Coronary artery (tissue), 2 donors: ENCODE measurements around the gene PLCH1.
A peak's percentile ranks its signal among the peaks of the same experiment; 100 is the strongest.
"Not testable (repeated sequence)": the region's sequence is repeated elsewhere in the genome, so short reads cannot be mapped to it uniquely, and the experiment has no call there.

Experiments used
- DNase-seq: peaks from one replicate; pipeline ENCODE4 v3.0.0-alpha.2; 2017; ENCODE audit warnings: low spot score
- H3K27ac ChIP-seq, 2 donors: fragments of 200-600 bp; sonication (generic); one replicate each; pipeline ENCODE4 v1.5.1; 2016 to 2019
- H3K4me3 ChIP-seq: fragments of 200-600 bp; sonication (generic); 2 replicates; pipeline ENCODE4 v1.5.1; 2016; ENCODE audit warnings: mild to moderate bottlenecking, moderate library complexity
- CTCF ChIP-seq: fragments of 200-600 bp; sonication (generic); IDR thresholded peaks from one replicate; pipeline ENCODE4 v1.5.1; 2019; ENCODE audit warnings: antibody characterized with exemption

Gene PLCH1

GRCh38 chr3:155407331-155407730 is 337.5 kb downstream of the PLCH1 start:
- no peak for TF ChIP-seq CTCF
- no peak overlapping the region for H3K27ac ChIP-seq
- H3K4me3 ChIP-seq: no peak overlapping the region
- no peak for DNase-seq

GRCh38 chr3:155404486-155404885 is 340.4 kb downstream of the PLCH1 start:
- no peak overlapping the region for H3K4me3 ChIP-seq
- no peak for TF ChIP-seq CTCF
- H3K27ac ChIP-seq: no peak overlapping the region
- no peak for DNase-seq

- DNase-seq: no peak
- no peak overlapping the region for H3K27ac ChIP-seq
- no peak overlapping the region for H3K4me3 ChIP-seq
- TF ChIP-seq CTCF: no peak
These were observed 342.2 kb downstream of the PLCH1 start for GRCh38 chr3:155402656-155403055.

- Histone ChIP-seq H3K27ac (no peak overlapping the region), H3K4me3 (no peak overlapping the region)
- DNase-seq: no peak
- TF ChIP-seq CTCF: no peak
These were observed 346.8 kb downstream of the PLCH1 start for GRCh38 chr3:155398046-155398445.

GRCh38 chr3:155394896-155395295 is 350.0 kb downstream of the PLCH1 start:
- not testable (repeated sequence) for H3K27ac ChIP-seq, H3K4me3 ChIP-seq, DNase-seq

- Histone ChIP-seq H3K27ac (no peak overlapping the region), H3K4me3 (no peak overlapping the region)
- TF ChIP-seq CTCF: no peak
- no peak for DNase-seq
These were observed 350.6 kb downstream of the PLCH1 start for GRCh38 chr3:155394240-155394639.

GRCh38 chr3:155393316-155393715 is 351.6 kb downstream of the PLCH1 start:
- Histone ChIP-seq H3K27ac (no peak overlapping the region), H3K4me3 (no peak overlapping the region)
- no peak for TF ChIP-seq CTCF
- DNase-seq: no peak

GRCh38 chr3:155392138-155392537 is 352.7 kb downstream of the PLCH1 start:
- DNase-seq: no peak
- Histone ChIP-seq H3K4me3 (no peak overlapping the region), H3K27ac (peak overlapping the region in 1 of 2 donors; percentile 66)
- no peak for TF ChIP-seq CTCF
